ENCODE results near the gene ASIC2. TPM values are rescaled to one million over a fixed set of nuclear protein-coding genes. Genes with fewer than 3 reads are reported as not detected.

ASIC2 gene
- total RNA-seq, 2 experiments from 2014 or later = not detected

DNA sequence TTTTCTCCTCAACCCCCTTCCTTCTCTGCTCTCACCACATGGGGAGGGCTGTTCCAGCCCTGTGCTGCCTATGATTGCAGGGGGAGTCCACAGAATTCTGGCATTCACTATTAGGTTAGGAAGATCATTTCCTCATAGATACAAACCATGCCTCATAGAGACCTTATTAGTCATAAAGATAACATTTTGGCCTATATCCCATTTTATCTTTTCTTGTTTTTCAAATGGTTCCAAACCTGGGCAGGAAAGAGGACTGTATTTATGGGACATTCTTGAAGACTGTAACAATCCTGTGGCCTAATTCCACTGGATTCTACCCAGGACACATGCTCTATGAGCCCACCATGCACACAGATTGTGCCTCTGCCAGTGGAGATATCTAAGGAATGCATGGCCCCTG, 51.7 kb downstream of the ASIC2 start:
- no peak overlapping the region for H3K27ac Mint-ChIP-seq
- no peaks in the 10 kb centered on the region for H3K4me1 Mint-ChIP-seq
- no peaks in the 10 kb centered on the region for H3K9me3 Mint-ChIP-seq
- no peaks in the 10 kb centered on the region for H3K36me3 Mint-ChIP-seq
- no peak for DNase-seq
- H3K4me3 Mint-ChIP-seq = no peak overlapping the region
- H3K27me3 Mint-ChIP-seq = peaks cover 16% of the 10 kb centered on the region

- Mint-ChIP-seq H3K27ac (no peak overlapping the region), H3K9me3 (no peaks in the 10 kb centered on the region), H3K36me3 (no peaks in the 10 kb centered on the region), H3K4me1 (no peaks in the 10 kb centered on the region), H3K27me3 (peaks cover 16% of the 10 kb centered on the region), H3K4me3 (no peak overlapping the region)
- no peak for DNase-seq
Measured at GRCh38 chr17:33240362-33240761, 52.7 kb downstream of the ASIC2 start.

DNA sequence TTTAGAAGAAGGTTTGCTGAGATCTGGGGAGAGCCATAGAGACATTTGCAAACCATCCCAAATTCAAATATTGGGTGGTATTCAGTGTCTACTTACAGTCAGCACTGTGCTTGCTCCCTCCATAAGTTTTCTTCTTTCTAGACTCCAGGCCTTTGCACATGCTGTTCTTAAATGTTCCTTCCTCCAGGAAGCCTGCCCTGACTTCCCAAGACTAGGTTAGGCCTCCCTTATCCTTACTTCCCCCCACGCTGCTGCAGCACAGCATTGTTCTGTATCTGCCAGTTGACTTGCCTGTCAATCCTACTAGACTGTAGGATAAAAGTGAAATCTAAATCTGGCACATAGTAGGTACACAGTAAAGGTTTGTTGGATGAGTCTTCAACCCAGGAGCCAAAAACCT, 53.4 kb downstream of the ASIC2 start:
- peaks cover 16% of the 10 kb centered on the region for H3K27me3 Mint-ChIP-seq
- no peaks in the 10 kb centered on the region for H3K36me3 Mint-ChIP-seq
- no peaks in the 10 kb centered on the region for H3K9me3 Mint-ChIP-seq
- no peak overlapping the region for H3K4me3 Mint-ChIP-seq
- H3K27ac Mint-ChIP-seq = no peak overlapping the region
- DNase-seq = no peak
- H3K4me1 Mint-ChIP-seq = no peaks in the 10 kb centered on the region

DNA sequence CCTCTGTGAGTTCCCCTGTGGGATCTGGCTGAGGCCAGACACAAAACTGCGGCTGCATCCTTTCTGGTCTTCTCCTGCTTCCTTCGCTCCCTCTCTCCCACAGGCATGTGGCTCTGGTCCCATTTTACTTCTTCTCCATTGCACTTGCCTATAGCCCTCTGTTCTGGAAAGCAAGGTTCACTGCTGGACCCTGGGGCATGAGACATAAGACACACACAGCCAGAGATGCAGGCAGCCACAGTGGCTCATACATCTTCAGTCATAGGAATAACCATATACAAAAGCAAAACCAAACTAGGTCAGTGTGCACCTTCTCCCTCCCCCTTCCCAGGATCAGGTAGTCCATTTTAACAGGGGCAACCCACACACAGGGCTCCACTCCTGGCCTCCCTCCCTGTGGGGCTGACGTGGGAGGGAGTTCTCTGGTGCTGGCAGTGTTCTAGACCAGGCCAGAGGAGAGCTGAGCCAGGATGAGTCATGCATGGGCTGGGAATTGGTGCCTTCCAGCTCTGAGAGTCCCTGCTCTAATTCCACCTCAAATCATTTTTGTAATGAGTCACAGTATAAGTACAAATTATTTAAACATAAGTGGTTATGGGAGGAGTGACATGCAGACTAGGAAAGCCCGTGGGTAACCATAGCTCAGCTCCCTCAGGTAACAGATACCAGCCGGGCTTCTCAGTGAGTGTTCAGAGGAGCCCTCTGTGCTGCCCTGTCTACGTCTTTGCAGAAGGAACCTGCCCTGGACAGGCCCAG, 58.0 kb downstream of the ASIC2 start:
- DNase-seq = no peak

GRCh38 chr17:33234233-33234632, 58.9 kb downstream of the ASIC2 start:
- Mint-ChIP-seq H3K4me1 (no peaks in the 10 kb centered on the region), H3K9me3 (no peaks in the 10 kb centered on the region), H3K4me3 (no peak overlapping the region), H3K27me3 (peaks cover 3% of the 10 kb centered on the region), H3K36me3 (no peaks in the 10 kb centered on the region), H3K27ac (no peak overlapping the region)
- no peak for DNase-seq

More for the DNA sequence above, 58.0 kb downstream of the ASIC2 start:
- no peaks in the 10 kb centered on the region for H3K4me1 Mint-ChIP-seq
- no peak overlapping the region for H3K4me3 Mint-ChIP-seq
- no peaks in the 10 kb centered on the region for H3K9me3 Mint-ChIP-seq
- H3K36me3 Mint-ChIP-seq = no peaks in the 10 kb centered on the region
- H3K27me3 Mint-ChIP-seq = peaks cover 9% of the 10 kb centered on the region
- no peak overlapping the region for H3K27ac Mint-ChIP-seq

GRCh38 chr17:33233811-33234177, 59.3 kb downstream of the ASIC2 start:
- H3K36me3 Mint-ChIP-seq = no peaks in the 10 kb centered on the region
- no peak for DNase-seq
- H3K27me3 Mint-ChIP-seq = peaks cover 6% of the 10 kb centered on the region
- no peaks in the 10 kb centered on the region for H3K4me1 Mint-ChIP-seq
- no peak overlapping the region for H3K4me3 Mint-ChIP-seq
- no peak overlapping the region for H3K27ac Mint-ChIP-seq
- no peaks in the 10 kb centered on the region for H3K9me3 Mint-ChIP-seq

GRCh38 chr17:33229499-33229898, 63.6 kb downstream of the ASIC2 start:
- H3K27ac Mint-ChIP-seq = no peak overlapping the region
- DNase-seq = no peak
- peaks cover 7% of the 10 kb centered on the region for H3K27me3 Mint-ChIP-seq
- no peaks in the 10 kb centered on the region for H3K9me3 Mint-ChIP-seq
- no peaks in the 10 kb centered on the region for H3K36me3 Mint-ChIP-seq
- no peaks in the 10 kb centered on the region for H3K4me1 Mint-ChIP-seq
- no peak overlapping the region for H3K4me3 Mint-ChIP-seq

- Mint-ChIP-seq H3K9me3 (no peaks in the 10 kb centered on the region), H3K27me3 (peaks cover 7% of the 10 kb centered on the region), H3K4me1 (no peaks in the 10 kb centered on the region), H3K4me3 (no peak overlapping the region), H3K27ac (no peak overlapping the region), H3K36me3 (no peaks in the 10 kb centered on the region)
- no peak for DNase-seq
Measured at GRCh38 chr17:33229028-33229427, 64.1 kb downstream of the ASIC2 start.

DNA sequence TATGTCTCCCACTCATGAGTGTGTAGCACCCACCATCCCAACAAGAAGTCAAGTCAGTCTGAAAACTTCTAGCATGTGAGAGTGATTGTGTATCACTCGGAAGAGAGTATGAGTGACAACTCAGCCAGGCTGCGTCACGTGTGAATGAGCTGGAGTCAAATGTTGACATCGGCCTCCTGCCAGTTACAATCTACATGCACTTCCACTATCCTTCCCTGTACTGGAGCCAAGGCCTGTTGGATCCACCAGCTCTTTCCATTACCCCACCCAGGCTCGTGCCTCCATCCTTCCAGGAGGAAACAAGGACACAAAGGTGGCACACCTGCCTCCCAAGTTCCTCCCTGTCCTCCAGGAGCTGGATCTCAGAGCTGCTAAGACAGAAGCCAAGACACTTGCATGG, 64.5 kb downstream of the ASIC2 start:
- Mint-ChIP-seq H3K4me1 (no peaks in the 10 kb centered on the region), H3K27ac (no peak overlapping the region), H3K9me3 (no peaks in the 10 kb centered on the region), H3K27me3 (peaks cover 7% of the 10 kb centered on the region), H3K36me3 (no peaks in the 10 kb centered on the region), H3K4me3 (no peak overlapping the region)
- DNase-seq = no peak

GRCh38 chr17:33227911-33228310, 65.2 kb downstream of the ASIC2 start:
- no peak for DNase-seq
- no peaks in the 10 kb centered on the region for H3K9me3 Mint-ChIP-seq
- H3K27ac Mint-ChIP-seq = no peak overlapping the region
- H3K27me3 Mint-ChIP-seq = peaks cover 7% of the 10 kb centered on the region
- H3K4me3 Mint-ChIP-seq = no peak overlapping the region
- H3K36me3 Mint-ChIP-seq = no peaks in the 10 kb centered on the region
- H3K4me1 Mint-ChIP-seq = no peaks in the 10 kb centered on the region

- H3K36me3 Mint-ChIP-seq = no peaks in the 10 kb centered on the region
- H3K27ac Mint-ChIP-seq = no peak overlapping the region
- no peaks in the 10 kb centered on the region for H3K4me1 Mint-ChIP-seq
- peaks cover 7% of the 10 kb centered on the region for H3K27me3 Mint-ChIP-seq
- no peak overlapping the region for H3K4me3 Mint-ChIP-seq
- no peak for DNase-seq
- H3K9me3 Mint-ChIP-seq = no peaks in the 10 kb centered on the region
Measured at GRCh38 chr17:33225994-33226393, 67.1 kb downstream of the ASIC2 start.

GRCh38 chr17:33225509-33225908, 67.6 kb downstream of the ASIC2 start:
- no peaks in the 10 kb centered on the region for H3K36me3 Mint-ChIP-seq
- no peak overlapping the region for H3K4me3 Mint-ChIP-seq
- H3K4me1 Mint-ChIP-seq = no peaks in the 10 kb centered on the region
- DNase-seq = no peak
- peaks cover 7% of the 10 kb centered on the region for H3K27me3 Mint-ChIP-seq
- H3K27ac Mint-ChIP-seq = no peak overlapping the region
- H3K9me3 Mint-ChIP-seq = no peaks in the 10 kb centered on the region

- Mint-ChIP-seq H3K36me3 (no peaks in the 10 kb centered on the region), H3K4me3 (no peak overlapping the region), H3K4me1 (no peaks in the 10 kb centered on the region), H3K9me3 (no peaks in the 10 kb centered on the region), H3K27ac (no peak overlapping the region), H3K27me3 (peaks cover 16% of the 10 kb centered on the region)
- no peak for DNase-seq
Measured at GRCh38 chr17:33220036-33220435, 73.1 kb downstream of the ASIC2 start.

GRCh38 chr17:33218698-33219601, 74.1 kb downstream of the ASIC2 start:
- H3K27ac Mint-ChIP-seq = no peak overlapping the region
- H3K36me3 Mint-ChIP-seq = no peaks in the 10 kb centered on the region
- no peaks in the 10 kb centered on the region for H3K4me1 Mint-ChIP-seq
- H3K27me3 Mint-ChIP-seq = peaks cover 20% of the 10 kb centered on the region
- no peaks in the 10 kb centered on the region for H3K9me3 Mint-ChIP-seq
- no peak overlapping the region for H3K4me3 Mint-ChIP-seq
- DNase-seq = no peak

- Mint-ChIP-seq H3K27me3 (peaks cover 20% of the 10 kb centered on the region), H3K4me3 (no peak overlapping the region), H3K9me3 (no peaks in the 10 kb centered on the region), H3K4me1 (no peaks in the 10 kb centered on the region), H3K27ac (no peak overlapping the region), H3K36me3 (no peaks in the 10 kb centered on the region)
- DNase-seq = no peak
Measured at GRCh38 chr17:33217891-33218290, 75.2 kb downstream of the ASIC2 start.

GRCh38 chr17:33214996-33215395, 78.1 kb downstream of the ASIC2 start:
- H3K27ac Mint-ChIP-seq = no peak overlapping the region
- no peaks in the 10 kb centered on the region for H3K4me1 Mint-ChIP-seq
- H3K9me3 Mint-ChIP-seq = no peaks in the 10 kb centered on the region
- H3K36me3 Mint-ChIP-seq = no peaks in the 10 kb centered on the region
- peaks cover 20% of the 10 kb centered on the region for H3K27me3 Mint-ChIP-seq
- no peak for DNase-seq
- H3K4me3 Mint-ChIP-seq = no peak overlapping the region
